Activated CD4-positive, CD25-positive, alpha-beta regulatory T cell (primary cell): ENCODE measurements around the gene CORO7.

Experiments
- DNase-seq, 4 experiments: peaks; one replicate each; lab custom pipeline; 2025; lab: John Stamatoyannopoulos, UW

The CORO7 gene

GRCh38 chr16:4372001-4372577, 44.3 kb downstream of the CORO7 start:
- no peak for DNase-seq

- DNase-seq: peak; percentile 42 to 58 (median 52)
Measured at GRCh38 chr16:4371357-4372000, 44.9 kb downstream of the CORO7 start, which contains the start of gene VASN. Gene VASN, plus strand, starts transcription at chr16:4371848. Its CDS starts 9,030 bp downstream, at chr16:4380878.

GRCh38 chr16:4370570-4371356, 45.6 kb downstream of the CORO7 start:
- DNase-seq: no peak

GRCh38 chr16:4370151-4370550, 46.2 kb downstream of the CORO7 start:
- DNase-seq: no peak

- no peak for DNase-seq
Measured at GRCh38 chr16:4369007-4369733, 47.2 kb downstream of the CORO7 start.

GRCh38 chr16:4367393-4367856, 49.0 kb downstream of the CORO7 start:
- no peak for DNase-seq

- DNase-seq: no peak
Measured at GRCh38 chr16:4366016-4366415, 50.4 kb downstream of the CORO7 start.

- DNase-seq: no peak
Measured at GRCh38 chr16:4365615-4366014, 50.8 kb downstream of the CORO7 start.

- no peak for DNase-seq
Measured at GRCh38 chr16:4365014-4365406, 51.4 kb downstream of the CORO7 start.

GRCh38 chr16:4364196-4365013, 52.0 kb downstream of the CORO7 start:
- no peak for DNase-seq

GRCh38 chr16:4362476-4363135, 53.8 kb downstream of the CORO7 start:
- no peak for DNase-seq

- DNase-seq: no peak
Measured at GRCh38 chr16:4361944-4362311, 54.5 kb downstream of the CORO7 start.

GRCh38 chr16:4361033-4361943, 55.1 kb downstream of the CORO7 start:
- DNase-seq: no peak

GRCh38 chr16:4360538-4361021, 55.8 kb downstream of the CORO7 start:
- DNase-seq: no peak

GRCh38 chr16:4359914-4360313, 56.5 kb downstream of the CORO7 start:
- no peak for DNase-seq

- peak; percentile 51 to 63 (median 60) for DNase-seq
Measured at GRCh38 chr16:4358831-4359561, 57.4 kb downstream of the CORO7 start.

- no peak for DNase-seq
Measured at GRCh38 chr16:4358236-4358635, 58.2 kb downstream of the CORO7 start.

- no peak for DNase-seq
Measured at GRCh38 chr16:4356820-4357219, 59.6 kb downstream of the CORO7 start.
